Measurements from ENCODE around the gene ZNF892.
"Not testable (repeated sequence)": the region's sequence is repeated elsewhere in the genome, so short reads cannot be mapped to it uniquely, and the experiment has no call there.

ZNF892 gene

DNA sequence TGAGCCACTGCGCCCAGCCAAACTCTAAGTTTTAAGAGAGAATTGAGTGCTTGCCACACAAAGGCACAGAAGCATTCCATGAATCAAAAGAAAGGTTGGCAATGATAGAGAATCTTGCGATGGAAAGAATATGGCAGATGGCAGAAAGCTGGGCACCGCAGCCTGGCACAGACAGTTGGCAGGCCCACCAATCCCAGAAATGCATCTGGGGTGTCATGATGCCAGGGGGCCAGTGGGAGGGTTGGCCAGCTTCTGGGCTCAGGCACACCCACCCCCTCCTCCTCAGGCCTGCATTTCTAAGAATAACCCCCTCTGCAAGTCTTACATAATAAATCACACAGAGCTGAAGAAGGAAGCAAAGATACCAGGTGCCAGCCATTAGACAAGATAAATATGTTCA lies 22.1 kb upstream of the ZNF892 start:
- in situ Hi-C loops (cut with HindIII; ENCODE audit: low pct_unique_long_range_greater_than_20kb, low sequenced_read_pairs), result no loop called here
- TF ChIP-seq JUND (IDR thresholded peaks at IDR 0.05; ENCODE audit: low read depth), result no peak
- DNase-seq (ENCODE audit: low read depth in 1 of 2, low spot score in 1 of 2), result no peak

DNA sequence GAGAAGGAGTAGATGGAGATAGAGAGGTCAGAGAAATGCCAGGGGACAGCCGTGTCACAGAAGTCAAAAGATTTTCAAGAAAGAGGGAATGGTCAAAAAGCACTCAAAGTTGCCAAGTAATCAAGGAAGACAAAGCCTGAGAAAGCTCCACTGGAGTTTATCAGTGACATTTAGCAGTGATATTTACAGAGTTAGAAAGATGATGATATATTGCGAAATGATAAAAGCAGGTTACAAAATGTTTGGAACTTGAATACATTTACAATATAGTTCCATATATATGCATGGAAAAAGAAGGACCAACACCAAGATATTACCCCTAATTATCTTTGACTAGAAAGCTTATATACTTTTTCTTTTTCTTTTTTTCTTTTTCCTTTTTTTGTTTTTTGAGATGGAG lies 21.3 kb upstream of the ZNF892 start:
- no peak for DNase-seq (ENCODE audit: low read depth in 1 of 2, low spot score in 1 of 2)
- TF ChIP-seq JUND (IDR thresholded peaks at IDR 0.05; ENCODE audit: low read depth), result no peak
- in situ Hi-C loops (cut with HindIII; ENCODE audit: low pct_unique_long_range_greater_than_20kb, low sequenced_read_pairs), result no loop called here

DNA sequence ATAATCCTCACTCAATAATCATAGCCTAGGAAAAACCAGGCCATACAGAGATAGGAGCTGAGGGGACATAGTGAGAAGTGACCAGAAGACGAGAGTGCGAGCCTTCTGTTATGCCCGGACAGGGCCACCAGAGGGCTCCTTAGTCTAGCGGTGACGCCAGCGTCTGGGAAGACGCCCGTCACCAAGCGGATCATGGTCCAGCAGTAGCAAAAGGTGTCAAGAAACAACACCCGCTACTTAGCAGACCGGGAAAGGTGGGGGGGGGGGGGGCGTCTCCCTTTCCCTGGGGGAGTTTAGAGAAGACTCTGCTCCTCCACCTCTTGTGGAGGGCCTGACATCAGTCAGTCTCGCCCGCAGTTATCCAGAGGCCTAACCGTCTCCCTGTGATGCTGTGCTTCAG lies 14.4 kb upstream of the ZNF892 start:
- peak in 1 of 2 experiments; percentile 48 for DNase-seq (ENCODE audit: low read depth in 1 of 2, low spot score in 1 of 2)
- in situ Hi-C loops (cut with HindIII; ENCODE audit: low pct_unique_long_range_greater_than_20kb, low sequenced_read_pairs), result not testable (repeated sequence)

DNA sequence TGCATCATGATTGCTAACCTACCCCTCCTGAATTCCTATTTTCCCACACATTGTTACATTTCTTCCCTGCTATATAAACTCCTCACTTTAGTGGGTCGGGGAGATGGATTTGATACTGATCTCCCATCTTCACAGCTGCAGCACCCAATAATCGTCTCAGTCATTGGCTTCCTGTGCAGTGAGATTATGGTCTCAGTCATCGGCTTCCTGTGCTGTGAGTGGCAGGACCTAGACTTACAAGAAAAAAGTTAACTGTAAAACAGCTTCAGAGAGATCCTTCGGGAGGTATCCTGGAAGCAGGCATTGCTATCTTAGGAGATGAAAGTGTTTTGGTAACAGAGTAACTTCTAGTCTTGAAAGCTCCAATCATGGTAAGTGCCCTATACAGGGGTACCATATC lies 3.4 kb upstream of the ZNF892 start:
- in situ Hi-C loops (cut with HindIII; ENCODE audit: low pct_unique_long_range_greater_than_20kb, low sequenced_read_pairs), result no loop called here
- no peak for DNase-seq (ENCODE audit: low read depth in 1 of 2, low spot score in 1 of 2)
- no peak for TF ChIP-seq JUND (IDR thresholded peaks at IDR 0.05; ENCODE audit: low read depth)

DNA sequence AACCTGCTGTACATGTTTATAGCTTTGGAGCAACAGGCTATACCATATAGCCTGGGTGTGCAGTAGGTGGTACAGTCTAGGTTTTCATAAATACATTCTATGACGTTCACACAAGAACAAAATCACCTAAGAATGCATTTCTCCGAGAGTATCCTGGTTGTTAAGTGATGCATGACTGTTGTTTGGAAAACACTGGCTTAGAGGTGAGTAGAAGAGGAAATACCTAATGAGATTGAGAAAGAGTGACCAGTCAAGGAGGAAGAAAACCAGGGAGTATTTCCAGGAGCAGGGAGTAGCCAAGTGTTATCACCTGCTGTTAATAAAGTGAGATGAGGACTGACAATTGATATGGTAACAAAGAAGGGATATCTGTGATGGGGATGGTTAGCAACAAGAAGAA lies 2.9 kb upstream of the ZNF892 start:
- no peak for TF ChIP-seq JUND (IDR thresholded peaks at IDR 0.05; ENCODE audit: low read depth)
- no peak for DNase-seq (ENCODE audit: low read depth in 1 of 2, low spot score in 1 of 2)
- in situ Hi-C loops (cut with HindIII; ENCODE audit: low pct_unique_long_range_greater_than_20kb, low sequenced_read_pairs), result no loop called here

DNA sequence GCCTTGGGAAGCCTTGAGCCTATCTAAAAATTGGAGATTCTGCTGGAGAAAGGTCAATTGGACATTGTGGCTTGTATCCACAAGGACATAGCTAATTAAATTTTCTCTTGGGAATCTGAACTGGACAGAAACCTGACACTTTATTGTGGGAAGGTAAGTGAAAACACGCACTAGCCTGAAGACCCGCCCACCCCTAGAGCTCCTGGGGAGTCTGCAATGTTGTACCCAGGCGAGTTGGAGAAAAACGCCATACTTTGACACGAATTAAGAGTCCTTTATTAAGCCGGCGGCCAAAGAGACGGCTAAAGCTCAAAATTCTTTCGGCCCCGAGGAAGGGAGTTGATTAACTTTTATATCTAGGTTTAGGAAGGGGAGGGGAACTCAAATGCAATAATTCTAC lies 1.2 kb upstream of the ZNF892 start:
- in situ Hi-C loops (cut with HindIII; ENCODE audit: low pct_unique_long_range_greater_than_20kb, low sequenced_read_pairs), result no loop called here
- no peak for TF ChIP-seq JUND (IDR thresholded peaks at IDR 0.05; ENCODE audit: low read depth)
- no peak for DNase-seq (ENCODE audit: low read depth in 1 of 2, low spot score in 1 of 2)

DNA sequence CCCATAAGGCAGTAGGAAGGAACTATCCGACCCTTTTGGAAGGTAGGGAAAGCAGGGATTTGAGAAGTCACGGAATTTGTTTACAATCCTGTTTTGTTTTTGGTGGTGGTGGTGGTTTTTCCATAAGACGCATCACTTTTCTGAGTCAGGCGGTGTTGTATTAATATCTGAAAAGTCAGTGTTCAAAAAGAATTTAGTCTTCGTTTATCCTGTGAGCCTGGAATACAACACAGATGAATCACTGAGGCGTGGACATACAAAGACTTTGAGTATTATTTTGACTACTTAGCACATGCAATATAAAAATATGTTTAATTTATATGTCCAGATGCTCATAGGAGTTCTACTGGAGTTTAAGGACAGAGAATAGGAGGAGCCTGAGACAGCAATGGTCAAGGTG lies 785 bp downstream of the ZNF892 start:
- in situ Hi-C loops (cut with HindIII; ENCODE audit: low pct_unique_long_range_greater_than_20kb, low sequenced_read_pairs), result no loop called here
- no peak for DNase-seq (ENCODE audit: low read depth in 1 of 2, low spot score in 1 of 2)
- no peak for TF ChIP-seq JUND (IDR thresholded peaks at IDR 0.05; ENCODE audit: low read depth)

DNA sequence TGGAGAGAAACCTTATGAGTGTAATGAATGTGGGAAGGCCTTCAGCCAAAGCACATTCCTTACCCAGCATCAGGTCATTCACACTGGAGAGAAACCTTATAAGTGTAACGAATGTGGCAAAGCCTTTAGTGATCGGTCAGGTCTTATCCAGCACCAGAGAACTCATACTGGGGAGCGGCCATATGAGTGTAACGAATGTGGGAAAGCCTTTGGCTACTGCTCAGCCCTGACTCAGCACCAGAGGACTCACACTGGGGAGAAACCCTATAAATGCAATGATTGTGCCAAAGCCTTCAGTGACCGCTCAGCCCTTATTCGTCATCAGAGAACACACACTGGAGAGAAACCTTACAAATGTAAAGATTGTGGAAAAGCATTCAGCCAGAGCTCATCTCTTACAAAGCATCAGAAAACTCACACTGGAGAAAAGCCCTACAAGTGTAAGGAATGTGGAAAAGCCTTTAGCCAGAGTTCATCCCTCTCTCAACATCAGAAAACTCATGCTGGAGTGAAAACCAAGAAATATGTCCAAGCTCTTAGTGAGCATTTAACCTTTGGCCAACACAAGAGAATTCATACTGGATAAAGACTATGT lies 7.8 kb downstream of the ZNF892 start:
- TF ChIP-seq JUND (IDR thresholded peaks at IDR 0.05; ENCODE audit: low read depth), result no peak
- no peak for DNase-seq (ENCODE audit: low read depth in 1 of 2, low spot score in 1 of 2)
- in situ Hi-C loops (cut with HindIII; ENCODE audit: low pct_unique_long_range_greater_than_20kb, low sequenced_read_pairs), result no loop called here

DNA sequence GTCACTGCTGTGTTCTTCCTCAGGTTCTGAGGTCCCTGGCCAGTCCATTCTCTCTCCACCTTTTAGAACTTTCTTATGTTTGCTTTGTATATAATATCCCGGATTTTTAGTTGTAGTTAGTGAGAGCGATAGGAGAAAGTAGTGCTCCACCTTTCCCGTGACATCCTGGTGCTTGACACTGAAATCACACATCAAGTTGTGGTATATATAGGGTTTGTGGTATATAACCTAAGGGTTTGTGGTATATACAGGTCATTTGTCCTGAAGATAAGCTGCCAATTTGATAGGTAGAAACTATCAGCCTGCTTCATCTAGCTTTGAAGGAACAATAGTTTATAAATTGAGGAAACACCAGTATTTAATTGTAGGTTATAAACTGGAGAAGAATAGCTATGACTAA lies 13.1 kb downstream of the ZNF892 start:
- TF ChIP-seq JUND (IDR thresholded peaks at IDR 0.05; ENCODE audit: low read depth), result no peak
- DNase-seq (ENCODE audit: low read depth in 1 of 2, low spot score in 1 of 2), result no peak
- in situ Hi-C loops (cut with HindIII; ENCODE audit: low pct_unique_long_range_greater_than_20kb, low sequenced_read_pairs), result no loop called here

DNA sequence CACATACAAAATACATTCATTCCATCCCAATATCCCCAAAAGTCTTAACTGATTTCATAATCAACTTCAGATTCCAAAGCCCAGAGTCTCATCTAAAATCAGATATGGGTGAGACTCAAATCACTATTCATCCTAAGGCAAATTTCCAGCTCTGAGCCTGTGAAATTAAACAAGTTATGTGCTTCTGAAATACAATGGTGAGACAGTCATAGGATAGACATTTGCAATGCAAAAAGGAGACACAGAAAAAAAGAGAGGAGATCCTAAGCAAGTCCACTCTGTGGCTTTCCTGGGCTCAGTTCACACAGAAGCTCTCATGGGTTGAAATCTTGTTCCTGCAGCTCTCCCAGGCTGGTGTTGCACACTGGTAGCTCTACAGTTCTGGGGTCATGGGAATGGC lies 18.3 kb downstream of the ZNF892 start:
- in situ Hi-C loops (cut with HindIII; ENCODE audit: low pct_unique_long_range_greater_than_20kb, low sequenced_read_pairs), result no loop called here
- no peak for TF ChIP-seq JUND (IDR thresholded peaks at IDR 0.05; ENCODE audit: low read depth)
- no peak for DNase-seq (ENCODE audit: low read depth in 1 of 2, low spot score in 1 of 2)

DNA sequence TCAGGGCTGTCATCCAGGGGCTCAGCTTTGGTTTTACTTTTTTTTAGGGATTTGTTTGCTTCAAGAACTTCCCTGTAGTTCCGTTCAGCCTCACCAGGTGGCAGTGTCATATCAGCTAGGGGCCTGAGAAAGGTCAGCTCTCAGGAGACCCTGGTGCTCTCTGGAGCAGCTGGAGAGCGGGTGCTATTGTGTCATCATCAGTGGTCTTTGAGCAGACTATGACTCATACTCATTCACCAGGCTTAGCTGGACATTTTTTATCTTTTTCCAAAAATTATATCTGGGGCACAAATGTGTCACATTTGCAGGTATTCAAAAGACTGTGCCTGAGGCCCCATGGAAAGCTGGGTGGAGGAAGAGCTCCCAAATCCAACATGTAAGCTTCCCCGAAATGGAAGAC lies 24.4 kb downstream of the ZNF892 start:
- TF ChIP-seq JUND (IDR thresholded peaks at IDR 0.05; ENCODE audit: low read depth), result no peak
- peak; percentile 29 to 68 for DNase-seq (ENCODE audit: low read depth in 1 of 2, low spot score in 1 of 2)
- in situ Hi-C loops (cut with HindIII; ENCODE audit: low pct_unique_long_range_greater_than_20kb, low sequenced_read_pairs), result no loop called here

DNA sequence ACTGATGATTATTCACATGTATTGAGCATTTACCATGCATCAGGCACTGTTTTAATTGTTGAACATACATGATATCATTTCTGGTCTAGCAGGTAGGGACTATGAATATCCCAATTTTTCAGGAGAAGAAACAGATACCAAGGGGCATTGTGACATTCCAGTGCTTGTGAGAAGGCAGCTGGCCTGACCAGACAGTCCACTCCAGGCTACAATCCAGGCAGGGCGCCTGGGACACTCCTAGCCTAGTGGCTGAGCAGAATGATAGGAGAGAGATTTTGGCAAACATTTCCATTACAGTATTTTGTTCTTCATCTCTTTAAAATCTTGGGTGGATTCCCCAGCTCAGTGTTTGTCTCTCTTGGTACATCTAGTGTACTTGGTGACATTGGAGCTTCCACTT lies 24.9 kb downstream of the ZNF892 start:
- in situ Hi-C loops (cut with HindIII; ENCODE audit: low pct_unique_long_range_greater_than_20kb, low sequenced_read_pairs), result no loop called here
- peak in 1 of 2 experiments; percentile 2 for DNase-seq (ENCODE audit: low read depth in 1 of 2, low spot score in 1 of 2)
- no peak for TF ChIP-seq JUND (IDR thresholded peaks at IDR 0.05; ENCODE audit: low read depth)

DNA sequence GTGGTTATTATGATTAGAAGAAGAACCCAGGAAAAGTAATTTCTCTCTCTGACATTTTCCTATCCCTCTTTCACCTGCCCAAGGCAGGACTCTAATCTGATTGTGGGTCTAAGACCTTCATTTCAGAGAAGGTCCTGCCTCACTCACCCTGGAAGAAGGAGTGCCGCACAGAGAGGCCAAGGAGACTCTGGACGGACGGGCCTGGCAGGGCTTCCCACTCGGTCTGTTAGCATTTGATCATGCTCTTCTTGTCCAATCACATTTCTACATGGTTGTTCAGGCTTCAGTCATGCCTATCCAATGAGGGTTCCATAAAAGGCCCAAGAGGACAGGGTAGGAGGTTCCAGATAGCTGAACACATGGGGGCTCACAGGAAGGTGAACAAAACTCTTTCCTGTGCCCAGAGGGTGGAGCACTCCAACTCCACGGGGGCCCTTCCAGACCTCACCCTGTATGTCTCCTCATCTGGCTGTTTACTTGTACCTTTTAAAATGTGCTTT lies 27.0 kb downstream of the ZNF892 start:
- DNase-seq (ENCODE audit: low read depth in 1 of 2, low spot score in 1 of 2), result no peak
- TF ChIP-seq JUND (IDR thresholded peaks at IDR 0.05; ENCODE audit: low read depth), result no peak
- in situ Hi-C loops (cut with HindIII; ENCODE audit: low pct_unique_long_range_greater_than_20kb, low sequenced_read_pairs), result no loop called here

DNA sequence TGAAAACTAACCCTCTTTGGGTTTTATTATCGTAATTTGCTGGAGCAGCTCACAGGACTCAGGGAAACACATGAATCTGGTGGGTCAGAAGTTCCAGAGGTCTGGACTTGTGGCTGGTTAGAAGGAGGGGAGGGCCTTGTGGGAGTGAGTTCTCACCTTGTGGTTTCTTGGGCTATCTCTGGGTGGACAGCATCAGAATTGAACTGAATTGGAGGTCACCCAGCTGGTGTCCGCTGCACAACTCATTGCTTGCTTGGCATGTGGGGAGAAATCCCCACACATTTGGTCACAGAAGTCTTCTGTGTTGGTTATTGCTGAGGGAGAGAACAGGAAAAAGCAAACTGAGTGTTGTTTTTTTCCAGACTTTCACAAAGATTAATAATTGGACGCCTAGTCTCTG lies 27.5 kb downstream of the ZNF892 start:
- in situ Hi-C loops (cut with HindIII; ENCODE audit: low pct_unique_long_range_greater_than_20kb, low sequenced_read_pairs), result no loop called here
- no peak for DNase-seq (ENCODE audit: low read depth in 1 of 2, low spot score in 1 of 2)
- TF ChIP-seq JUND (IDR thresholded peaks at IDR 0.05; ENCODE audit: low read depth), result no peak

All from T47D (cell line).